Measurements from ENCODE around the gene SDK1.

The SDK1 gene

DNA sequence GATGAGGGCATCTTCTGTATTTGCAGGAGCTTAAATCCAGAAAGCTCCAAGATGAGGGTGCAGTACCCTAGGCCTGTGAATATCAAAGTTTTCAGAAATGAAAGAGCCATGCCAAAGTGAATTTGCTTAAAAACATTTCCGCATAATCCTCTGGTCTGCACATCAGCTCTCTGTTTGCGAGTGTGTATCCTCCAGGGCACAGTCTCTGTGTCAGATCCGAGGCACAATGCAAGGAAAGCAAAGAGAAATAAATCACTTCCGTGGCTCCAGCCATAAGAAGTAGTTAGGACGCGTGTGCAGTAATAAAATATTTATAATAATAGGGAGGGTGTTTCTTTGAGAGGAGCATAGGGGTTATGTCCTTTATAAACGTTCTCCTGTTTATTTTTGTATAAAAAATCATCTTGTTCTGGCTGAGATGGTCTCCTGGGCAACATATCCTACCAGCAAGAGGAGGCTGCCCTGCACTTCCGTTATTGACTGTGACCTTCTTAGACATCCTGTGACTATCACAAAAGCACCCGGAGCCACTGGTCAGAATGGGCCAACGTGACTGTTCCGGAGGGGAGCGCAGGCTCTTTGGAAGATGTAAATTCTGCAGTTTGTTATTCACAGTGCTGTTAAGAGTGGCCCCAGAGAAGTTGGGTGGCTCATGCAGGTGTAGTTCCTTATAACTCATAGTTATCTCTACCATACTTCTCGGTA lies 713.4 kb downstream of the SDK1 start:
- H3K36me3 ChIP-seq = no peaks in the 10 kb centered on the region
- H3K27ac ChIP-seq = no peak overlapping the region
- peaks cover 8% of the 10 kb centered on the region for H3K9me3 ChIP-seq (ENCODE audit: severe bottlenecking)
- H3K4me3 ChIP-seq (ENCODE audit: low read depth, low read length) = no peak overlapping the region
- no peaks in the 10 kb centered on the region for H3K27me3 ChIP-seq (ENCODE audit: insufficient read depth, low read depth, severe bottlenecking)
- no peak for DNase-seq
- TF ChIP-seq, protein P1, sequence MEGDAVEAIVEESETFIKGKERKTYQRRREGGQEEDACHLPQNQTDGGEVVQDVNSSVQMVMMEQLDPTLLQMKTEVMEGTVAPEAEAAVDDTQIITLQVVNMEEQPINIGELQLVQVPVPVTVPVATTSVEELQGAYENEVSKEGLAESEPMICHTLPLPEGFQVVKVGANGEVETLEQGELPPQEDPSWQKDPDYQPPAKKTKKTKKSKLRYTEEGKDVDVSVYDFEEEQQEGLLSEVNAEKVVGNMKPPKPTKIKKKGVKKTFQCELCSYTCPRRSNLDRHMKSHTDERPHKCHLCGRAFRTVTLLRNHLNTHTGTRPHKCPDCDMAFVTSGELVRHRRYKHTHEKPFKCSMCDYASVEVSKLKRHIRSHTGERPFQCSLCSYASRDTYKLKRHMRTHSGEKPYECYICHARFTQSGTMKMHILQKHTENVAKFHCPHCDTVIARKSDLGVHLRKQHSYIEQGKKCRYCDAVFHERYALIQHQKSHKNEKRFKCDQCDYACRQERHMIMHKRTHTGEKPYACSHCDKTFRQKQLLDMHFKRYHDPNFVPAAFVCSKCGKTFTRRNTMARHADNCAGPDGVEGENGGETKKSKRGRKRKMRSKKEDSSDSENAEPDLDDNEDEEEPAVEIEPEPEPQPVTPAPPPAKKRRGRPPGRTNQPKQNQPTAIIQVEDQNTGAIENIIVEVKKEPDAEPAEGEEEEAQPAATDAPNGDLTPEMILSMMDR (IDR thresholded peaks at IDR 0.05; ENCODE audit: low read depth, low read length) = no peak

DNA sequence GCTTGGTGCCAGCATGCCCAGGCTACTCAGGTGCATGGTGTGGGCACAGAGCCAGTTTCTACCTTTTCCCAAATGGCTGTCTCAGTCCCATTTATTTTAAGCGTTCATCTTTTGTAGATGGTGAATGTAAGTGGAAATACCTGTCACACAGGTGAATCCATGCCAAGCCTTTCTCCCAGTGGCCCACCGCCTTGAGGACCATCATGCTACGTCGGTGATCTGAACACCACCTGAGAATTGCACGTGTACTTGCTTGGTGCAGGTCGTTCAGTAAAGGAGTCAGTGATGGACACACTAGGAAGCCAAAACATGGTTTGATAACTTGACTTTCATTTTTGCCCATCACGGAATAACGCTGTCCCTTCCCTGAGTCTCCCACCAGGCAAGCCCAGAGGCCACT lies 714.3 kb downstream of the SDK1 start:
- DNase-seq = no peak
- no peaks in the 10 kb centered on the region for H3K27me3 ChIP-seq (ENCODE audit: insufficient read depth, low read depth, severe bottlenecking)
- no peak overlapping the region for H3K4me3 ChIP-seq (ENCODE audit: low read depth, low read length)
- no peak overlapping the region for H3K27ac ChIP-seq
- TF ChIP-seq, protein P1 (IDR thresholded peaks at IDR 0.05; ENCODE audit: low read depth, low read length) = no peak
- H3K36me3 ChIP-seq = no peaks in the 10 kb centered on the region
- peaks cover 8% of the 10 kb centered on the region for H3K9me3 ChIP-seq (ENCODE audit: severe bottlenecking)

DNA sequence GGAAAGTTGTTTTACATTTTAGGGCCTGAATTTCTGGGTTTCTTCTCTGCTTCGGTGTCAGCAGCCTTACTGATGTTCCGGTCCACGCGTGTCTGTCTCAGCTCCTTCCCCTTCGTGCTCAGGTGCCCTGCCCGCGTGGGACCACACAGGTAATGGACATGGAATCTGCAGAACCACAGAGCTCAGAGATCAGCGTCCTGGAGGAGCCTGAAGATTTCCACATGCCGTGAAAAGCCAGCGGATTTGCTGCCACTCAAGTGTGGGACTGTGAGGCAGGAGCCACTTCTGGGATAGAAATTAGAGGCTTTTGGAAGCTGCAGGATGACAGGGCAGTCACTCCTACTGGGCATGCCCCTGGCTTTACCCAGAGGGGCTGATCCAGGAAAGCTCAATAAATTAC lies 714.9 kb downstream of the SDK1 start:
- no peak overlapping the region for H3K27ac ChIP-seq
- H3K9me3 ChIP-seq (ENCODE audit: severe bottlenecking) = peaks cover 8% of the 10 kb centered on the region
- DNase-seq = no peak
- no peaks in the 10 kb centered on the region for H3K36me3 ChIP-seq
- TF ChIP-seq, protein P1 (IDR thresholded peaks at IDR 0.05; ENCODE audit: low read depth, low read length) = no peak
- H3K27me3 ChIP-seq (ENCODE audit: insufficient read depth, low read depth, severe bottlenecking) = no peaks in the 10 kb centered on the region
- no peak overlapping the region for H3K4me3 ChIP-seq (ENCODE audit: low read depth, low read length)

DNA sequence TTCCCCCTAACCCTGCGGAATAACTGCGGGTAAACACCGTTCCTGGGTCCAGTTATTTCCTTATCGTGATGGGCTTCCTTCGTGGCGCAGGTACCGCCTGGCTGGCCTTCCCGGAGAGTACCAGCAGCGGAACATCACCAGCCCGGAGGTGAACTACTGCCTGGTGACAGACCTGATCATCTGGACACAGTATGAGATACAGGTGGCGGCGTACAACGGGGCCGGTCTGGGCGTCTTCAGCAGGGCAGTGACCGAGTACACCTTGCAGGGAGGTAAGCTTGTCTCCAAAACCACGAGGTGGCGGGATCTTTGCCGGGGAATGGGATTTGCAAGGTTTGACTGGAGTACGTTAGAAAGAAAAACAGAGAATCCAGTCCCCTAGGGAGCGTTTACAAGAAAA lies 716.0 kb downstream of the SDK1 start:
- no peak overlapping the region for H3K27ac ChIP-seq

DNA sequence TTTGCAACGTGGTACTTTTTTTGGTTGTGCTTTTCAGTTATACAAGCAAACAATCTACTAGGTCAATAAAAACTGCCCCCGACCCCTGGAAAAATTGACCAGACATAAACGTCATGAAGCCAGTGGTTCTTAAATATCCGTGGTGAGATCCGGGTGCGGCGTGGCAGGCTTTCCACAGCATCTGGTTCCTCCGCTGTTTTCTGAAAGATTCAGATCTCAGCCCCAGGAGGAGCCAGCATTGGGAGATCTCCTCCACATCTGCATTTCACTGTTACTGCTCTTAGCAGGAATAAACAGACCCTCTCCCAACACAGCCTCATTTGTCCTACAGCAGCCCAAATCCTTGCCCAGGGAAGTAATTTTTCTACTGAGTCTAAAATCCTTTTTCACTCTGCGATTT lies 716.7 kb downstream of the SDK1 start:
- Histone ChIP-seq H3K27ac (no peak overlapping the region), H3K9me3 (ENCODE audit: severe bottlenecking) (peaks cover 8% of the 10 kb centered on the region), H3K4me3 (ENCODE audit: low read depth, low read length) (no peak overlapping the region), H3K36me3 (no peaks in the 10 kb centered on the region), H3K27me3 (ENCODE audit: insufficient read depth, low read depth, severe bottlenecking) (no peaks in the 10 kb centered on the region)
- DNase-seq = no peak
- TF ChIP-seq, protein P1 (IDR thresholded peaks at IDR 0.05; ENCODE audit: low read depth, low read length) = no peak

More for the DNA sequence above, 716.0 kb downstream of the SDK1 start:
- no peaks in the 10 kb centered on the region for H3K27me3 ChIP-seq (ENCODE audit: insufficient read depth, low read depth, severe bottlenecking)
- H3K36me3 ChIP-seq = no peaks in the 10 kb centered on the region
- H3K9me3 ChIP-seq (ENCODE audit: severe bottlenecking) = peaks cover 8% of the 10 kb centered on the region
- DNase-seq = no peak
- TF ChIP-seq, protein P1 (IDR thresholded peaks at IDR 0.05; ENCODE audit: low read depth, low read length) = no peak
- H3K4me3 ChIP-seq (ENCODE audit: low read depth, low read length) = no peak overlapping the region
